Subcutaneous abdominal adipose tissue (tissue), 5 donors: ENCODE measurements around the gene EML6.

ENCODE experiments used
- H3K27ac ChIP-seq: one replicate; pipeline ENCODE4 v1.7.0; 2013; ENCODE audit warnings: low read depth, mild to moderate bottlenecking, inconsistent platforms, low read length, moderate library complexity
- H3K27me3 ChIP-seq, 5 donors: one replicate each; pipeline ENCODE4 v1.7.0; 2013; ENCODE audit warnings: low read length in 5 of 5, inconsistent platforms in 1 of 5; ENCODE audit not compliant: control insufficient read depth in 5 of 5, insufficient read depth in 4 of 5
- H3K36me3 ChIP-seq, 5 donors: one replicate each; pipeline ENCODE4 v1.7.0; 2013; ENCODE audit warnings: low read length in 5 of 5; ENCODE audit not compliant: control insufficient read depth in 5 of 5, insufficient read depth in 5 of 5
- H3K4me1 ChIP-seq, 5 donors: one replicate each; pipeline ENCODE4 v1.7.0; 2013; ENCODE audit warnings: low read length in 5 of 5, mild to moderate bottlenecking in 3 of 5, moderate library complexity in 1 of 5; ENCODE audit not compliant: control insufficient read depth in 5 of 5, insufficient read depth in 5 of 5
- H3K4me3 ChIP-seq, 5 donors: one replicate each; pipeline ENCODE4 v1.7.0; 2013; ENCODE audit warnings: low read length in 5 of 5, low read depth in 1 of 5
- H3K9ac ChIP-seq, 5 donors: one replicate each; pipeline ENCODE4 v1.7.0; 2013; ENCODE audit warnings: low read length in 5 of 5, mild to moderate bottlenecking in 4 of 5, moderate library complexity in 3 of 5
- H3K9me3 ChIP-seq, 5 donors: one replicate each; pipeline ENCODE4 v1.7.0; 2013; ENCODE audit warnings: low read length in 5 of 5; ENCODE audit not compliant: control insufficient read depth in 5 of 5
- donor health status: healthy.
- donor health status: healthy.
- donor health status: healthy.
- donor health status: healthy.
- donor health status: healthy.

The EML6 gene

DNA sequence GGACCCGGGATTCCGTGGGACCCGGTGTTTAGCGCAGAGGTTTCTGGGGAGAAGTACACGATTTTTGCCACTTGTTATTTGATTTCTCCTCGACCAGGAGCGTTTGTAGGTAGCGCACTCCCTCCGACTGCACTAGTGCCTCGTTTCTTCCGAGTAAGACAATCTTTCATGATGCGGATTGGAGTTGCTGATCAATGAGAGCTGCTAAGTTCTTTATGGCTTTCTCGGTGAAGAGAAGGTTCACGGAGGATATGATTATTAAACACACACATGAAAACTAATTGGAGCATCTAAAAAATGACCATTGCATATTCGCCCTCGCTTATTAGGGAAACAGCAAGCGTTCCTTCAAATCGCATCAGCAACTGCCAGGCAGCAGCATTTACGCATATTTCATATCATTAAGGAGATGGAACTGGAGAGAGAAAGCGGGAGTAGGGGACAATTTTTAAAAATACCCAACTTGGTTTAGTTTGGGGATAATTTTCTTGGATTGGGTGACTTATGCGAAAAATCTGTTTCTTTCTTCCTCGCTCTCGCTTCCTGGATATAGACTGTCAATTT lies 616 bp downstream of the EML6 start:
- H3K9me3 ChIP-seq: no peaks in the 10 kb centered on the region
- H3K27ac ChIP-seq: peak overlapping the region; percentile 90
- H3K36me3 ChIP-seq: no peaks in the 10 kb centered on the region
- peak overlapping the region; percentile 78 to 89 (median 87) for H3K4me3 ChIP-seq
- H3K27me3 ChIP-seq: peaks cover 0 to 5% (median 3%) of the 10 kb centered on the region in 5 donors
- H3K4me1 ChIP-seq: peaks cover 0 to 24% (median 21%) of the 10 kb centered on the region in 5 donors
- H3K9ac ChIP-seq: peak overlapping the region in 4 of 5 donors; percentile 7 to 78 (median 72)

- peaks cover 0 to 5% (median 3%) of the 10 kb centered on the region in 5 donors for H3K27me3 ChIP-seq
- peak overlapping the region in 3 of 5 donors; percentile 67 to 78 (median 76) for H3K9ac ChIP-seq
- peak overlapping the region; percentile 78 to 89 (median 87) for H3K4me3 ChIP-seq
- H3K27ac ChIP-seq: no peak overlapping the region
- H3K36me3 ChIP-seq: no peaks in the 10 kb centered on the region
- no peaks in the 10 kb centered on the region for H3K9me3 ChIP-seq
- H3K4me1 ChIP-seq: peaks cover 0 to 24% (median 21%) of the 10 kb centered on the region in 5 donors
Measured at GRCh38 chr2:54724560-54725342, 1.3 kb downstream of the EML6 start.

DNA sequence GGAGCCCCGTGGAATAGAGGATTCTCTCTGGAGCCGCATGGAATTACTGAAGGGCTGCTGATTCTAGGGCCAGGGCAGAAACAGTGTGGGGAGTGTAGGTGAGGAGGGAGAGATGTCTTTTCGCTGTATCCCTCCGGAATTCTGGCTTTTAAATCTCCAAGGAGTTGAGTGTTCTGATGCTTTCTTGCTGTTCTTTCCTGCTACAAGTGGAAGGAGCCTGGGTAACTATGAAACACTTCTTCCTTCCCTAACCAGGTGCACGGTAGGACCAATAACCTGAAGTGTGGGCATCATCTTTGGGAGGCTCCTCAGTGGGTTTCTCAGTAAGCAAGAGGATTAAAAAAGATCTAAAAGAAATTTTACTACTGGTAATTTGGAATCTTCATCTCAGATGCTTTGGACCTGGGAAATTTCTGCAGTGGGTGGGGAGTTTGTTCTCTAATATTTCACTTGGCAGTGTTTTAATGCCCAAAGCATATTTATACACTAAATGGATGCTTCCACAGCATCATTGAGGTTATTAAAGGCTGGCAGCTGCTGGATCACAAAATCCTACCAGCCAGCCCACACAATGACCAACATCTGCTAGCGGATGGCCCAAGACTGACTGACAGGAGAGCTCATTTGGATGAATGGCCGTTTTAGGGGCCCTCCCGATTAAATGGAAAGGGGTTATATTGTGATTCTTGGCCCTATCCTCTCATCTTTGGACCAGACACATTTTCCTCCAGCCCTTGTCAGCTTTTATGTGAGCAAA lies 2.1 kb downstream of the EML6 start:
- no peak overlapping the region for H3K27ac ChIP-seq
- no peak overlapping the region for H3K9ac ChIP-seq
- no peaks in the 10 kb centered on the region for H3K9me3 ChIP-seq
- no peaks in the 10 kb centered on the region for H3K36me3 ChIP-seq
- H3K27me3 ChIP-seq: peaks cover 0 to 5% (median 3%) of the 10 kb centered on the region in 5 donors
- H3K4me1 ChIP-seq: peaks cover 0 to 24% (median 21%) of the 10 kb centered on the region in 5 donors
- peak overlapping the region in 3 of 5 donors; percentile 78 to 89 (median 87) for H3K4me3 ChIP-seq

GRCh38 chr2:54726431-54726830 lies 3.0 kb downstream of the EML6 start:
- Histone ChIP-seq H3K9ac (no peak overlapping the region), H3K4me1 (peaks cover 0 to 24% (median 21%) of the 10 kb centered on the region in 5 donors), H3K9me3 (no peaks in the 10 kb centered on the region), H3K36me3 (no peaks in the 10 kb centered on the region), H3K4me3 (no peak overlapping the region), H3K27me3 (peaks cover 0 to 5% (median 3%) of the 10 kb centered on the region in 5 donors), H3K27ac (no peak overlapping the region)

GRCh38 chr2:54726940-54727339 lies 3.5 kb downstream of the EML6 start:
- H3K4me3 ChIP-seq: no peak overlapping the region
- H3K4me1 ChIP-seq: peaks cover 0 to 24% (median 21%) of the 10 kb centered on the region in 5 donors
- H3K27me3 ChIP-seq: peaks cover 0 to 5% (median 3%) of the 10 kb centered on the region in 5 donors
- H3K27ac ChIP-seq: no peak overlapping the region
- no peaks in the 10 kb centered on the region for H3K36me3 ChIP-seq
- no peaks in the 10 kb centered on the region for H3K9me3 ChIP-seq
- H3K9ac ChIP-seq: no peak overlapping the region

DNA sequence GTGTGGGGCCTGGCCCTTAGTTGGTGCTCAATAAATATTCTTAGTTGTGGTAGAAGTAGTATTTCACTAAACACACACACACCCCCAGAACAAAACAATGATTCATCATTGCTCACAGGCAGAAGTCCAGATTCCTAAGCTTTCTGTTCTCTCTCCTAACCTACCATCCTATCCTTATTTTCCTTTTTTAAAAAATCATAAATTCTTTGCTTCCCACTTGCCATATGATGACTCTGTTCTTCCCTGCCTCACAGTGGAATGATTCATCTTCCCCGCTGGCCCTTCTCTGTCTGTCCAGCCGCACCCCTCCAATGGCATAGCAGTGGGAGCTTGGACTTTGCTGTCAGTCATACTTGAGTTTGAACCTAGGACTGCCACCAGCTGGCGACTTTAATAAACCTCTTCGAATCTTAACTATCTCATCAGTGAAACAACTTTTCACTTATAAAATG lies 5.2 kb downstream of the EML6 start:
- no peaks in the 10 kb centered on the region for H3K36me3 ChIP-seq
- no peaks in the 10 kb centered on the region for H3K9me3 ChIP-seq
- peaks cover 0 to 5% (median 3%) of the 10 kb centered on the region in 5 donors for H3K27me3 ChIP-seq
- H3K4me1 ChIP-seq: peaks cover 0 to 14% (median 12%) of the 10 kb centered on the region in 5 donors
- H3K4me3 ChIP-seq: no peak overlapping the region
- H3K27ac ChIP-seq: no peak overlapping the region
- no peak overlapping the region for H3K9ac ChIP-seq

GRCh38 chr2:54735636-54736035 lies 12.2 kb downstream of the EML6 start:
- H3K4me1 ChIP-seq: no peaks in the 10 kb centered on the region
- H3K9ac ChIP-seq: no peak overlapping the region
- H3K27me3 ChIP-seq: no peaks in the 10 kb centered on the region
- H3K27ac ChIP-seq: no peak overlapping the region
- H3K9me3 ChIP-seq: no peaks in the 10 kb centered on the region
- no peak overlapping the region for H3K4me3 ChIP-seq
- no peaks in the 10 kb centered on the region for H3K36me3 ChIP-seq

- Histone ChIP-seq H3K27ac (no peak overlapping the region), H3K9me3 (no peaks in the 10 kb centered on the region), H3K9ac (no peak overlapping the region)
Measured at GRCh38 chr2:54738281-54738680, 14.8 kb downstream of the EML6 start.

GRCh38 chr2:54740333-54740732 lies 16.9 kb downstream of the EML6 start:
- Histone ChIP-seq H3K9me3 (no peaks in the 10 kb centered on the region), H3K4me3 (no peak overlapping the region), H3K36me3 (no peaks in the 10 kb centered on the region), H3K9ac (no peak overlapping the region), H3K4me1 (no peaks in the 10 kb centered on the region), H3K27ac (no peak overlapping the region), H3K27me3 (peaks cover 0 to 6% (median 3%) of the 10 kb centered on the region in 5 donors)

More at GRCh38 chr2:54738281-54738680, 14.8 kb downstream of the EML6 start:
- Histone ChIP-seq H3K36me3 (no peaks in the 10 kb centered on the region), H3K27me3 (peaks cover 0 to 5% (median 3%) of the 10 kb centered on the region in 5 donors), H3K4me1 (no peaks in the 10 kb centered on the region), H3K4me3 (no peak overlapping the region)
